A549 (cell line): ENCODE data around the gene FBXW2.

ENCODE experiments used
- CBX8 ChIP-seq: fragments of 200-600 bp; sonication (generic); IDR thresholded peaks from 2 replicates; pipeline ENCODE4 v1.6.1; 2016
- CHD2 ChIP-seq: fragments of 150-350 bp; IDR thresholded peaks from 2 replicates; pipeline ENCODE4 v1.6.1; 2014; ENCODE audit warnings: low read length; ENCODE audit not compliant: partially characterized antibody
- CTCF ChIP-seq: fragments of >200 bp; sonication (Bioruptor Twin); formaldehyde crosslinking; IDR thresholded peaks from 3 replicates; pipeline ENCODE4 v1.5.1; 2016
- JUN ChIP-seq, 2 experiments: fragments of >200 bp; sonication (Bioruptor Twin); formaldehyde crosslinking; IDR thresholded peaks; 2 replicates in 1 of 2; 3 replicates in 1 of 2; pipeline ENCODE4 v1.6.1; 2016 to 2017
- POLR2A ChIP-seq: IDR thresholded peaks from 2 replicates; pipeline ENCODE4 v1.6.1; 2012; ENCODE audit warnings: mild to moderate bottlenecking, low read length
- SMC3 ChIP-seq: fragments of >200 bp; sonication (Bioruptor Twin); formaldehyde crosslinking; IDR thresholded peaks from 3 replicates; pipeline ENCODE4 v1.6.1; 2018; ENCODE audit warnings: inconsistent platforms
- TF ChIP-seq, protein P1 (sequence below): fragments of 450-650 bp; IDR thresholded peaks from 2 replicates; pipeline ENCODE4 v1.6.1; 2014; ENCODE audit warnings: antibody characterized with exemption

DNA sequence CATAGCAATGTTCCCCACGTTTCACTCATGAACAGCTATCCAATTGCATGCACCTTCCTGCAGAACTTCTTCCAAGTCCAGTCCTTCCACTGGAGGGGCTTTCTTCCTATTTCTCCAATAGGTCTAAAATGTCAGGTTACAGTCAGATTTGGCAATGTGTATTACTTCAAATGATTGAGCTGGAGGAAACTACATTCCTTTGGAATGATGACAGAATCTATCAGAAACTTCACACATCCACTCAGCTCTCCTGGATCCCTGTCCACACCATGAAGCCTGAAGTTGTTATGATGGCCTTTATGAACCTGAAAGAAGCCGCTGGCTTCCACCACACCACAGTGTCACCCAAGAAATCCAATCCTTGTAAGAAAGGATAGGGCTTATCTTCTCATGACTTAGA is 32.2 kb downstream of the FBXW2 start:
- no peak for TF ChIP-seq POLR2A
- no peak for TF ChIP-seq CTCF
- TF ChIP-seq JUN (IDR thresholded peaks at IDR 0.05): no peak
- TF ChIP-seq CHD2: no peak
- no peak for TF ChIP-seq SMC3
- TF ChIP-seq, protein P1, sequence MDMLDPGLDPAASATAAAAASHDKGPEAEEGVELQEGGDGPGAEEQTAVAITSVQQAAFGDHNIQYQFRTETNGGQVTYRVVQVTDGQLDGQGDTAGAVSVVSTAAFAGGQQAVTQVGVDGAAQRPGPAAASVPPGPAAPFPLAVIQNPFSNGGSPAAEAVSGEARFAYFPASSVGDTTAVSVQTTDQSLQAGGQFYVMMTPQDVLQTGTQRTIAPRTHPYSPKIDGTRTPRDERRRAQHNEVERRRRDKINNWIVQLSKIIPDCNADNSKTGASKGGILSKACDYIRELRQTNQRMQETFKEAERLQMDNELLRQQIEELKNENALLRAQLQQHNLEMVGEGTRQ: no peak
- TF ChIP-seq CBX8: no peak
